Transverse colon (tissue), 4 donors: Measurements from ENCODE around the gene CTNNBL1. TPM values are rescaled to one million over a fixed set of nuclear protein-coding genes. Genes with fewer than 3 reads are reported as not detected.

Experiments
- DNase-seq: peaks from one replicate; pipeline ENCODE4 v3.0.0-alpha.2; 2019
- H3K27ac ChIP-seq, 4 donors: fragments of 200-600 bp; sonication (generic); 2 replicates each; pipeline ENCODE4 v1.5.1; 2016 to 2018; ENCODE audit warnings: inconsistent platforms in 4 of 4
- H3K27me3 ChIP-seq: fragments of 200-600 bp; sonication (generic); 2 replicates; pipeline ENCODE4 v1.5.1; 2017; ENCODE audit warnings: inconsistent platforms
- H3K36me3 ChIP-seq, 4 donors: fragments of 200-600 bp; sonication (generic); 2 replicates each; pipeline ENCODE4 v1.5.1; 2017 to 2019; ENCODE audit warnings: inconsistent platforms in 4 of 4
- H3K4me1 ChIP-seq, 4 donors: fragments of 200-600 bp; sonication (generic); 2 replicates each; pipeline ENCODE4 v1.5.1; 2017 to 2020; ENCODE audit warnings: inconsistent platforms in 4 of 4
- H3K4me3 ChIP-seq, 4 donors: fragments of 200-600 bp; sonication (generic); 1 replicate in 1 of 4; 2 replicates in 3 of 4; pipeline versions ENCODE4 v1.5.1 to v1.6.1; 2017 to 2019; ENCODE audit warnings: inconsistent platforms in 4 of 4
- H3K9me3 ChIP-seq, 2 donors: fragments of 200-600 bp; sonication (generic); 2 replicates each; pipeline ENCODE4 v1.5.1; 2017 to 2019; ENCODE audit warnings: inconsistent platforms in 2 of 2
- CTCF ChIP-seq, 5 experiments: fragments of 200-600 bp in 3 of 5; fragments of 450-650 bp in 2 of 5; sonication (generic) in 3 of 5; IDR thresholded peaks; 1 replicate in 2 of 5; 2 replicates in 3 of 5; pipeline ENCODE4 v1.5.1; 2016 to 2017; ENCODE audit warnings: antibody characterized with exemption in 5 of 5, inconsistent platforms in 3 of 5, mild to moderate bottlenecking in 2 of 5, moderate library complexity in 1 of 5
- EP300 ChIP-seq: sonication (generic); formaldehyde crosslinking; IDR thresholded peaks from one replicate; pipeline ENCODE4 v1.6.1; 2017; ENCODE audit warnings: antibody characterized with exemption, low read depth
- POLR2A ChIP-seq: fragments of 450-650 bp; IDR thresholded peaks from one replicate; pipeline ENCODE4 v1.6.1; 2016; ENCODE audit warnings: antibody characterized with exemption, mild to moderate bottlenecking, moderate library complexity
- POLR2AphosphoS5 ChIP-seq, 3 donors: sonication (generic); formaldehyde crosslinking; IDR thresholded peaks; one replicate each; pipeline ENCODE4 v1.6.1; 2016; ENCODE audit warnings: antibody characterized with exemption in 3 of 3
- WGBS, 2 donors: methylation state at CpG; one replicate each; pipeline ENCODE4 v1.1.5; 2018; ENCODE audit warnings: low coverage in 1 of 2; 5-methylcytosine and 5-hydroxymethylcytosine counted together
- in situ Hi-C, 4 donors: fragments of 200-750 bp; cut with MboI; loops; one replicate each; pipeline versions ENCODE4 v1.15.0 to v1.15.1; 2017; ENCODE audit warnings: low sequenced_read_pairs in 3 of 4, low pct_ligation_motif_present in 1 of 4, low pct_unique_long_range_greater_than_20kb in 1 of 4
- intact Hi-C: fragments of 100-400 bp; cut with DNase I; formaldehyde crosslinking; loops from one replicate; pipeline ENCODE4 v1.15.1; 2023; ENCODE audit warnings: low total_unique reads
- total RNA-seq, 4 donors: library from RNA; depleted of rRNA; stranded (reverse); fragments of >200 nt; gene quantifications; one replicate each; pipeline ENCODE4 v1.1.0, GENCODE V29; 2016

CTNNBL1 gene
- total RNA-seq, 4 donors from 2014 or later = 18.7 to 49.0 (median 22.4) TPM

DNA sequence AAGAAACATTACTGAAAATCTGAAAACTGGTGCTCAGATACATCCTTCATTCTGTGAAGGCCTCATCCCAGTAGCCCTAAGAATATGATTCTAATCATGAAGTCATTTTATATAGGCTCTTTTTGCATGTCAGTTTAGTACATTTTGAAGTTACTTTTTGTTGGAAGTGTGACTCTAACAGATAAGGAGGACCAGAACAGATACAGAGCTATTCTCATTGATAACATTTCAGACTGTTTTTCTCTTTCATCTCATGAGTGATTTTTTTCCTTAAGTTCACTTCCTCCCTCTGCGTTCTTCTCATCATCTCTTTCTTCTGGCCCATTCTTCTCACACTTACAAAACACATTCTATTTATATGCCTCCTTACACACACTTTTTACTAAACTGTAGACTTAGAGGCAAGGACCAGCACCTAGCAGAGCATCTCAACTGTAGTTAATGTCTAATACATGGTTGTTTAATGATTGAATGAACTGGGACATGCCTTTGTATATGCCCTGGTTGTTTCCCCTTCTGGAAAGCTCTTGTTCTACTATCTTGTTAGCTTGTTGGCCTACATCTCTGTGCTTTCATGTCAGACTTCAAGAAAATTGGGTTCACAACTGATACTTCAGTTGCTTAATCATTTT is 8.7 kb downstream of the CTNNBL1 start:
- in situ Hi-C loops (no loop called here), intact Hi-C loops (loop anchor here (5.0 kb wide), 2 partner anchors 115 to 650 kb away; no protein-coding TSS in a partner anchor)
- Histone ChIP-seq H3K27ac (no peak overlapping the region), H3K27me3 (no peaks in the 10 kb centered on the region), H3K36me3 (no peaks in the 10 kb centered on the region), H3K9me3 (no peaks in the 10 kb centered on the region), H3K4me3 (no peak overlapping the region), H3K4me1 (peaks cover 0 to 8% (median 0%) of the 10 kb centered on the region in 4 donors)
- DNase-seq = no peak
- WGBS, 2 donors = 70 to 78% methylated on average over 1 of the region's 1 CpG
- TF ChIP-seq POLR2A (no peak), CTCF (IDR thresholded peaks at IDR 0.05) (no peak), POLR2AphosphoS5 (IDR thresholded peaks at IDR 0.05) (no peak), EP300 (no peak)

DNA sequence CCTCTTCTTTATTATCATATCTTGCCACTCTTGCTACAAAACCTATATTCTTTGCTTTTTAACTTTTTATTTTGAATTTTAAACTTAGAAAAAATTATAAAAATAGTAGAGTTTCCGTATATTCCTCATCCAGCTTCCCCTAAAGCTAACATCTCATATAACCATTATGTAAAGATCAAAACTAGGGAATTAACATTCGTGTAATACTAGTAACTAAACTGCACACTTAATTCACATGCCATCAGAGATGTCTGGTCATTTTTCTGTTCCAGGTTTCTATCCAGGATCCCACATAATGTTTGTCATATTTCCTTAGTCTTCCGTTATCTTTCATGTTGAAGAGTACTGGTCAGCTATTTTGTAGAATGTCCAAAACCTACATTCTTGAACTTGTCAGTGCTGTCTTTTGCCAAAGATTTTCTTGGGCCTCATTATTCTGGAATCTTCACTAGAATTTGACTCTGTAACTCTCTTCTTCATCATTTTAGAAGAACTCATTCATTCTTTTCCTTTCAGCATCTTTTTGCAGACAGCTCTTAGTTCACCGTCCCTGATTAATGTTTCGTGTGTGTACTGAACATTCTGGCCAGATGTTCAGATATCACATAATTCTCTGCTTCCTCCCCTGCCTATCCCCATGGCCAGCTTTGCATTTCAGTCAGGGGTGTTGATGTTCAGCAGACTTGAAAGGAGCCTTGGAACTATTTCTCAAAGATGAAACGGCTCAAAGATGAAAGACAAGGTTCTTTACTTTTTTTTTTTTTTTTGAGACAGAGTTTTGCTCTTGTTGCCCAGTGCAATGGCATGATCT is 9.4 kb downstream of the CTNNBL1 start:
- intact Hi-C loops (loop anchor here (5.0 kb wide), 2 partner anchors 114 to 651 kb away; no protein-coding TSS in a partner anchor), in situ Hi-C loops (no loop called here)
- DNase-seq = no peak
- 85 to 88% methylated on average over 6 of the region's 6 CpGs for WGBS, 2 donors
- TF ChIP-seq POLR2A (no peak), EP300 (no peak), CTCF (IDR thresholded peaks at IDR 0.05) (no peak), POLR2AphosphoS5 (IDR thresholded peaks at IDR 0.05) (no peak)
- Histone ChIP-seq H3K4me3 (no peak overlapping the region), H3K27ac (no peak overlapping the region), H3K9me3 (no peaks in the 10 kb centered on the region), H3K27me3 (no peaks in the 10 kb centered on the region), H3K4me1 (peaks cover 0 to 8% (median 0%) of the 10 kb centered on the region in 4 donors), H3K36me3 (no peaks in the 10 kb centered on the region)

DNA sequence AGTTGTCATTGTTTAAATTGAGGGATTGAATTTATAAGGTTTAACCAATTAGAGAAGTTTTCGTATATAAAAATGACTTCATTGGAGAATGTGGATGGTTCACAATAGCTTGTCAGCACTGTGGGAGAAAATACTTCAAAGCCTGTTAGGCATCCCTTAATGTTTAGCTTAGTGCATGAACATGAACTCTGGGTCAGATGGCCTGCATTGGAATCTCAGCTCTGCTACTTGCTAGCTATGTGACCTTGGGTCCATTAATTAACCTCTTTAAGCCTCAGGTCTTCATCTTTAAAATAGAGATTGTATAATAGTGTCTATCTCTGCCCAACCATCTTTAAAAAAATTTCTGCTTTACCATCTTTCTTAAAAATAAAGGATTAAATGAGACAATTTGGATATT is 11.1 kb downstream of the CTNNBL1 start:
- no peak overlapping the region for H3K27ac ChIP-seq
- in situ Hi-C loops = no loop called here
- TF ChIP-seq EP300 (no peak), POLR2A (no peak), CTCF (IDR thresholded peaks at IDR 0.05) (no peak), POLR2AphosphoS5 (IDR thresholded peaks at IDR 0.05) (no peak)
- no peaks in the 10 kb centered on the region for H3K9me3 ChIP-seq
- WGBS, 2 donors = 97 to 100% methylated on average over 1 of the region's 1 CpG
- H3K36me3 ChIP-seq = no peaks in the 10 kb centered on the region
- H3K4me1 ChIP-seq = peaks cover 0 to 2% (median 0%) of the 10 kb centered on the region in 4 donors
- no peaks in the 10 kb centered on the region for H3K27me3 ChIP-seq
- no peak for DNase-seq
- intact Hi-C loops = loop anchor here (5.0 kb wide), 2 partner anchors 112 to 653 kb away; no protein-coding TSS in a partner anchor
- H3K4me3 ChIP-seq = no peak overlapping the region

DNA sequence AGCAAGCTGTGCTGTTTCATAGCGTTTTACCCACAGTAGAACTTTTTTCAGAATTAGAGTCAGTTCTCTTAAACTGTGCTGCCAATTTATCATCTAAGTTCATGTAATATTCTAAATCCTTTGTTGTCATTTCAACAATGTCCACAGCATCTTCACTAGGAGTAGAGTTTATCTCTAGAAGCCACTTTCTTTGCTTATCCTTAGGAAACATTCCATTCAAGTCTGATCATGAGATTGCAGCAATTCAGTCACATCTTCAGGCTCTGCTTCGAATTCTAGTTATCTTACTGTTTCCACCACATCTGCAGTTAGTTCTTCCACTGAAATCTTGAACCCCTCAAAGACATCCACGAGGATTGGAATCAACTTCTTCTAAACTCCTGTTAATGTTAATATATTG is 12.5 kb downstream of the CTNNBL1 start:
- WGBS, 2 donors = 92 to 100% methylated on average over 2 to 3 of the region's 3 CpGs
- Histone ChIP-seq H3K4me1 (peaks cover 0 to 15% (median 9%) of the 10 kb centered on the region in 4 donors), H3K27me3 (no peaks in the 10 kb centered on the region), H3K4me3 (no peak overlapping the region), H3K9me3 (no peaks in the 10 kb centered on the region), H3K27ac (no peak overlapping the region), H3K36me3 (no peaks in the 10 kb centered on the region)
- intact Hi-C loops (no loop called here), in situ Hi-C loops (no loop called here)
- no peak for DNase-seq
- TF ChIP-seq EP300 (no peak), POLR2A (no peak), CTCF (IDR thresholded peaks at IDR 0.05) (no peak), POLR2AphosphoS5 (IDR thresholded peaks at IDR 0.05) (no peak)
